ENCODE measurements around the gene JMJD4. TPM values are rescaled to one million over a fixed set of nuclear protein-coding genes. Genes with fewer than 3 reads are reported as not detected.

JMJD4 gene
- polyA plus RNA-seq, 3 donors: 7.9 to 11.2 (median 11.2) TPM

GRCh38 chr1:227731696-227732585 lies 3.2 kb downstream of the JMJD4 start:
- H3K4me3 Mint-ChIP-seq: no peak overlapping the region
- H3K79me2 ChIP-seq (ENCODE audit: insufficient read depth, low read length): peaks cover 28% of the 10 kb centered on the region
- peaks cover 0 to 13% (median under 1%) of the 10 kb centered on the region in 7 donors for H3K9me3 Mint-ChIP-seq
- no peak overlapping the region for H3K27ac ChIP-seq (ENCODE audit: low read depth in 1 of 2, low read length in 2 of 2)
- WGBS (ENCODE audit: insufficient coverage): 96% methylated on average over 17 of the region's 19 CpGs
- no peak overlapping the region for H3K4me2 ChIP-seq (replicated peaks; ENCODE audit: extremely low read depth, low read length, poor library complexity, severe bottlenecking)
- peaks cover 0 to 23% of the 10 kb centered on the region in 2 donors for H3K27me3 ChIP-seq (ENCODE audit: control insufficient read depth in 2 of 2, insufficient read depth in 2 of 2, low read length in 2 of 2)
- H3K9ac ChIP-seq (ENCODE audit: insufficient read depth, low read length, poor library complexity, severe bottlenecking): no peak overlapping the region
- peaks cover 26 to 39% of the 10 kb centered on the region in 2 donors for H3K4me1 ChIP-seq (ENCODE audit: control insufficient read depth in 1 of 2, insufficient read depth in 2 of 2, low read length in 2 of 2)
- intact Hi-C loops (cut with micrococcal nuclease): no loop called here
- H4K20me1 ChIP-seq (ENCODE audit: insufficient read depth, low read length): peaks cover 8% of the 10 kb centered on the region
- H3K36me3 Mint-ChIP-seq: peaks cover 12 to 21% of the 10 kb centered on the region in 2 donors
- no peak overlapping the region for H3K4me3 ChIP-seq (replicated peaks in 1 of 3; ENCODE audit: low read depth in 2 of 3, low read length in 3 of 3)
- H3K9me3 ChIP-seq (replicated peaks in 1 of 2; ENCODE audit: control insufficient read depth in 1 of 2, insufficient read depth in 1 of 2, low read length in 2 of 2): no peaks in the 10 kb centered on the region
- H2AFZ ChIP-seq (ENCODE audit: insufficient read depth, low read depth, low read length, poor library complexity, severe bottlenecking): no peak overlapping the region
- H3K27ac Mint-ChIP-seq: no peak overlapping the region
- no peak for TF ChIP-seq CTCF (IDR thresholded peaks at IDR 0.05)
- peaks cover 9 to 18% of the 10 kb centered on the region in 2 donors for H3K36me3 ChIP-seq (replicated peaks in 1 of 2; ENCODE audit: control insufficient read depth in 1 of 2, insufficient read depth in 2 of 2, low read length in 2 of 2)
- H3K27me3 Mint-ChIP-seq (ENCODE audit: low read depth in 3 of 3): peaks cover 20 to 28% (median 24%) of the 10 kb centered on the region in 3 donors
- peaks cover 35% of the 10 kb centered on the region for H3K4me1 Mint-ChIP-seq
- DNase-seq: no peak

GRCh38 chr1:227731241-227731677 lies 3.8 kb downstream of the JMJD4 start:
- Histone ChIP-seq H4K20me1 (ENCODE audit: insufficient read depth, low read length) (peaks cover 8% of the 10 kb centered on the region), H3K9me3 (replicated peaks in 1 of 2; ENCODE audit: control insufficient read depth in 1 of 2, insufficient read depth in 1 of 2, low read length in 2 of 2) (no peaks in the 10 kb centered on the region), H3K27me3 (ENCODE audit: control insufficient read depth in 2 of 2, insufficient read depth in 2 of 2, low read length in 2 of 2) (peaks cover 2 to 28% of the 10 kb centered on the region in 2 donors), H3K79me2 (ENCODE audit: insufficient read depth, low read length) (peaks cover 22% of the 10 kb centered on the region), H2AFZ (ENCODE audit: insufficient read depth, low read depth, low read length, poor library complexity, severe bottlenecking) (no peak overlapping the region), H3K9ac (ENCODE audit: insufficient read depth, low read length, poor library complexity, severe bottlenecking) (no peak overlapping the region), H3K4me3 (replicated peaks in 1 of 3; ENCODE audit: low read depth in 2 of 3, low read length in 3 of 3) (no peak overlapping the region), H3K4me2 (replicated peaks; ENCODE audit: extremely low read depth, low read length, poor library complexity, severe bottlenecking) (no peak overlapping the region), H3K4me1 (ENCODE audit: control insufficient read depth in 1 of 2, insufficient read depth in 2 of 2, low read length in 2 of 2) (peaks cover 26 to 36% of the 10 kb centered on the region in 2 donors), H3K36me3 (replicated peaks in 1 of 2; ENCODE audit: control insufficient read depth in 1 of 2, insufficient read depth in 2 of 2, low read length in 2 of 2) (peaks cover 9 to 18% of the 10 kb centered on the region in 2 donors), H3K27ac (ENCODE audit: low read depth in 1 of 2, low read length in 2 of 2) (no peak overlapping the region)
- no peak for DNase-seq
- H3K27ac Mint-ChIP-seq: no peak overlapping the region
- H3K27me3 Mint-ChIP-seq (ENCODE audit: low read depth in 3 of 3): peaks cover 23 to 35% (median 30%) of the 10 kb centered on the region in 3 donors
- H3K4me3 Mint-ChIP-seq: no peak overlapping the region
- peaks cover 12 to 21% of the 10 kb centered on the region in 2 donors for H3K36me3 Mint-ChIP-seq
- TF ChIP-seq CTCF (IDR thresholded peaks at IDR 0.05): no peak
- peaks cover 0 to 13% (median 2%) of the 10 kb centered on the region in 7 donors for H3K9me3 Mint-ChIP-seq
- WGBS (ENCODE audit: insufficient coverage): 94% methylated on average over 9 of the region's 11 CpGs
- intact Hi-C loops (cut with micrococcal nuclease): no loop called here
- peaks cover 34% of the 10 kb centered on the region for H3K4me1 Mint-ChIP-seq

Data from CD14-positive monocyte (primary cell).